Uterus (tissue), 2 donors: ENCODE data around the gene LMX1B.

Experiments
- CTCF ChIP-seq, 4 experiments: fragments of 200-600 bp in 2 of 4; fragments of 450-650 bp in 2 of 4; sonication (generic) in 2 of 4; IDR thresholded peaks; one replicate each; pipeline ENCODE4 v1.5.1; 2016 to 2019; ENCODE audit warnings: antibody characterized with exemption in 4 of 4, mild to moderate bottlenecking in 2 of 4, moderate library complexity in 1 of 4
- POLR2A ChIP-seq, 2 donors: fragments of 450-650 bp; IDR thresholded peaks; one replicate each; pipeline ENCODE4 v1.6.1; 2016; ENCODE audit warnings: antibody characterized with exemption in 2 of 2, mild to moderate bottlenecking in 1 of 2, moderate library complexity in 1 of 2

GRCh38 chr9:126613651-126614050, at the start of gene LMX1B:
- TF ChIP-seq CTCF (IDR thresholded peaks at IDR 0.05) (no peak), POLR2A (IDR thresholded peaks at IDR 0.05) (no peak)
